HEK293 (cell line): ENCODE results near the gene MLXIPL.

Source experiments
- CTCF ChIA-PET: fragments of 350-600 bp; formaldehyde crosslinking; extraction: SDS; loops from one replicate; lab custom pipeline; 2021; ENCODE audit warnings: antibody characterized with exemption; lab: Yijun Ruan, JAX
- POLR2A ChIA-PET: fragments of 300-600 bp; formaldehyde crosslinking; extraction: SDS; loops from one replicate; lab custom pipeline; 2020; ENCODE audit warnings: antibody characterized with exemption, inconsistent platforms; lab: Yijun Ruan, JAX
- H3K27ac ChIP-seq: fragments of 200-500 bp; sonication (Bioruptor generic); 2 replicates; pipeline ENCODE4 v1.5.1; 2014; ENCODE audit warnings: low read depth, low read length, control low read depth, inconsistent platforms; ENCODE audit errors: extremely low read depth
- H3K36me3 ChIP-seq, 2 experiments: fragments of 200-500 bp in 1 of 2; sonication (Bioruptor generic) in 1 of 2; 1 replicate in 1 of 2; 2 replicates in 1 of 2; pipeline ENCODE4 v1.5.1; 2014 to 2017; ENCODE audit warnings: inconsistent platforms in 2 of 2, low read length in 2 of 2; ENCODE audit not compliant: control insufficient read depth in 2 of 2, insufficient read depth in 1 of 2
- H3K4me1 ChIP-seq: fragments of 200-500 bp; sonication (Bioruptor generic); 2 replicates; pipeline ENCODE4 v1.5.1; 2014; ENCODE audit warnings: mild to moderate bottlenecking, low read length, inconsistent platforms; ENCODE audit not compliant: control insufficient read depth, insufficient read depth
- H3K4me3 ChIP-seq: 2 replicates; pipeline ENCODE4 v1.5.1; 2011; ENCODE audit warnings: low read depth, mild to moderate bottlenecking, control low read depth, low read length, moderate library complexity
- H3K9me3 ChIP-seq: fragments of 200-500 bp; sonication (Bioruptor generic); 2 replicates; pipeline ENCODE4 v1.5.1; 2014; ENCODE audit warnings: low read depth, low read length, inconsistent platforms; ENCODE audit not compliant: control insufficient read depth, insufficient read depth
- GLIS1 ChIP-seq: fragments of 450-650 bp; formaldehyde crosslinking; IDR thresholded peaks from 2 replicates; pipeline ENCODE4 v1.5.1; 2016; ENCODE audit warnings: missing biosample characterization, missing genetic modification characterization
- HIC1 ChIP-seq: fragments of 450-650 bp; formaldehyde crosslinking; IDR thresholded peaks from 2 replicates; pipeline ENCODE4 v1.5.1; 2016; ENCODE audit warnings: missing biosample characterization, missing genetic modification characterization
- KLF17 ChIP-seq: fragments of 450-650 bp; formaldehyde crosslinking; IDR thresholded peaks from 2 replicates; pipeline ENCODE4 v1.5.1; 2016; ENCODE audit warnings: missing biosample characterization, missing genetic modification characterization
- KLF9 ChIP-seq: fragments of 450-650 bp; formaldehyde crosslinking; IDR thresholded peaks from 2 replicates; pipeline ENCODE4 v1.5.1; 2016; ENCODE audit warnings: missing biosample characterization, missing genetic modification characterization, low read depth
- SCRT2 ChIP-seq: fragments of 450-650 bp; formaldehyde crosslinking; IDR thresholded peaks from 2 replicates; pipeline ENCODE4 v1.5.1; 2016; ENCODE audit warnings: missing biosample characterization, missing genetic modification characterization
- YY1 ChIP-seq: fragments of 450-650 bp; formaldehyde crosslinking; IDR thresholded peaks from 2 replicates; pipeline ENCODE4 v1.5.1; 2018; ENCODE audit warnings: missing biosample characterization, missing genetic modification characterization
- ZFP41 ChIP-seq: fragments of 450-650 bp; formaldehyde crosslinking; IDR thresholded peaks from 2 replicates; pipeline ENCODE4 v1.5.1; 2016; ENCODE audit warnings: missing biosample characterization, missing genetic modification characterization, borderline replicate concordance
- ZNF132 ChIP-seq: fragments of 450-650 bp; formaldehyde crosslinking; IDR thresholded peaks from 2 replicates; pipeline ENCODE4 v1.5.1; 2017; ENCODE audit warnings: missing biosample characterization, missing genetic modification characterization, borderline replicate concordance
- ZNF133 ChIP-seq: fragments of 450-650 bp; formaldehyde crosslinking; IDR thresholded peaks from 2 replicates; pipeline ENCODE4 v1.5.1; 2016; ENCODE audit warnings: missing biosample characterization, missing genetic modification characterization
- ZNF202 ChIP-seq: fragments of 450-650 bp; formaldehyde crosslinking; IDR thresholded peaks from 2 replicates; pipeline ENCODE4 v1.5.1; 2016; ENCODE audit warnings: missing biosample characterization, missing genetic modification characterization, borderline replicate concordance
- ZNF248 ChIP-seq: fragments of 450-650 bp; formaldehyde crosslinking; IDR thresholded peaks from 2 replicates; pipeline ENCODE4 v1.5.1; 2017; ENCODE audit warnings: missing biosample characterization, missing genetic modification characterization
- ZNF610 ChIP-seq: fragments of 450-650 bp; formaldehyde crosslinking; IDR thresholded peaks from 2 replicates; pipeline ENCODE4 v1.5.1; 2016; ENCODE audit warnings: missing biosample characterization, missing genetic modification characterization, borderline replicate concordance
- ZNF747 ChIP-seq: fragments of 450-650 bp; formaldehyde crosslinking; IDR thresholded peaks from 2 replicates; pipeline ENCODE4 v1.5.1; 2016; ENCODE audit warnings: missing biosample characterization, missing genetic modification characterization
- ZSCAN23 ChIP-seq: fragments of 450-650 bp; formaldehyde crosslinking; IDR thresholded peaks from 2 replicates; pipeline ENCODE4 v1.5.1; 2016; ENCODE audit warnings: missing biosample characterization, missing genetic modification characterization
- ZSCAN5A ChIP-seq: fragments of 450-650 bp; formaldehyde crosslinking; IDR thresholded peaks from 2 replicates; pipeline ENCODE4 v1.5.1; 2016; ENCODE audit warnings: missing biosample characterization, missing genetic modification characterization

MLXIPL gene

GRCh38 chr7:73602721-73603651 is 21.3 kb downstream of the MLXIPL start:
- TF ChIP-seq ZNF133 (tag by site-specific recombination) (no peak), GLIS1 (tag by site-specific recombination) (peak; percentile 50; the same call in 1 of the 2 replicates), HIC1 (tag by site-specific recombination) (0 out of 2 replicates have a peak, but pooled peaks have one; percentile 22)
- TF ChIP-seq, all 188 proteins: peak for 2
- no peaks in the 10 kb centered on the region for H3K9me3 ChIP-seq
- POLR2A ChIA-PET, result no interaction called here

GRCh38 chr7:73599916-73600315 is 24.4 kb downstream of the MLXIPL start:
- Histone ChIP-seq H3K4me3 (no peak overlapping the region), H3K27ac (no peak overlapping the region), H3K9me3 (no peaks in the 10 kb centered on the region), H3K36me3 (no peaks in the 10 kb centered on the region), H3K4me1 (no peaks in the 10 kb centered on the region)
- ChIA-PET CTCF (interaction anchor here (0.6 to 0.7 kb wide), 2 partner anchors 124 to 691 kb away, joined by 3 read pairs; no protein-coding TSS in a partner anchor), POLR2A (no interaction called here)
- no peak for TF ChIP-seq YY1 (tag by site-specific recombination)
- TF ChIP-seq ZNF610, result no peak
- peak; percentile 32; the same call in 1 of the 2 replicates for TF ChIP-seq SCRT2 (tag by site-specific recombination)

More at GRCh38 chr7:73602721-73603651, 21.3 kb downstream of the MLXIPL start:
- no peak overlapping the region for H3K27ac ChIP-seq
- H3K4me1 ChIP-seq, result no peaks in the 10 kb centered on the region
- CTCF ChIA-PET, result interaction anchor here (6.5 kb wide), 1 partner anchor 122 kb away, joined by 82 read pairs; no protein-coding TSS in a partner anchor
- H3K36me3 ChIP-seq, result no peaks in the 10 kb centered on the region
- no peak overlapping the region for H3K4me3 ChIP-seq

- Histone ChIP-seq H3K36me3 (no peaks in the 10 kb centered on the region), H3K4me1 (no peaks in the 10 kb centered on the region), H3K4me3 (no peak overlapping the region), H3K27ac (no peak overlapping the region), H3K9me3 (no peaks in the 10 kb centered on the region)
- TF ChIP-seq ZSCAN23 (tag by site-specific recombination) (no peak), KLF17 (tag by site-specific recombination) (no peak), ZNF747 (tag by site-specific recombination) (no peak), ZNF202 (tag by site-specific recombination) (no peak), ZNF248 (no peak), ZNF132 (tag by site-specific recombination) (no peak), ZFP41 (tag by site-specific recombination) (no peak), ZSCAN5A (tag by site-specific recombination) (no peak), KLF9 (tag by site-specific recombination) (no peak)
- ChIA-PET CTCF (interaction anchor here (0.6 to 0.9 kb wide), 6 partner anchors 8 to 691 kb away, joined by 3 to 4 read pairs (median 3); no protein-coding TSS in a partner anchor), POLR2A (interaction anchor here (0.9 kb wide), 1 partner anchor 21 kb away, joined by 3 read pairs; the partner anchor contains the start of gene TBL2)
Observed at GRCh38 chr7:73599151-73599882, 25.0 kb downstream of the MLXIPL start.
